DMS 273 treated with DMSO at 0.1 percent for 48 hours (cell line): ENCODE data around the gene ERAL1.
"Not testable (repeated sequence)": the region's sequence is repeated elsewhere in the genome, so short reads cannot be mapped to it uniquely, and the experiment has no call there.

Experiments used
- DNase-seq: peaks from one replicate; lab custom pipeline; 2025; lab: John Stamatoyannopoulos, UW

ERAL1 gene

GRCh38 chr17:28899212-28899815 is 44.5 kb downstream of the ERAL1 start:
- DNase-seq: no peak

GRCh38 chr17:28900986-28901726 is 46.3 kb downstream of the ERAL1 start:
- DNase-seq: no peak

- no peak for DNase-seq
Observed at GRCh38 chr17:28901866-28902818, 47.3 kb downstream of the ERAL1 start.

GRCh38 chr17:28902819-28903545 is 48.2 kb downstream of the ERAL1 start, which contains the start of gene DHRS13:
Gene DHRS13, minus strand, starts transcription at chr17:28903079. Its CDS starts 135 bp downstream, at chr17:28902944.
- DNase-seq: peak; percentile 84

- DNase-seq: not testable (repeated sequence)
Observed at GRCh38 chr17:28903546-28903841, 48.7 kb downstream of the ERAL1 start.

- DNase-seq: no peak
Observed at GRCh38 chr17:28904800-28905199, 50.0 kb downstream of the ERAL1 start.

GRCh38 chr17:28906276-28906675 is 51.5 kb downstream of the ERAL1 start:
- no peak for DNase-seq

GRCh38 chr17:28906706-28907438 is 52.1 kb downstream of the ERAL1 start:
- DNase-seq: no peak

GRCh38 chr17:28907709-28908475 is 53.1 kb downstream of the ERAL1 start:
- DNase-seq: no peak

- DNase-seq: no peak
Observed at GRCh38 chr17:28908640-28909167, 53.9 kb downstream of the ERAL1 start.

GRCh38 chr17:28910534-28910933 is 55.7 kb downstream of the ERAL1 start:
- DNase-seq: no peak
